HG03175 (cell line): ENCODE data around the gene CARHSP1.
"Not testable (repeated sequence)": the region's sequence is repeated elsewhere in the genome, so short reads cannot be mapped to it uniquely, and the experiment has no call there.

ENCODE experiments used
- ATAC-seq: cut with Tn5 transposase; IDR thresholded peaks from one replicate; pipeline ENCODE4 v1.9.1; 2021; ENCODE audit warnings: mild to moderate bottlenecking, moderate library complexity; ENCODE audit not compliant: unreplicated experiment

Gene CARHSP1

DNA sequence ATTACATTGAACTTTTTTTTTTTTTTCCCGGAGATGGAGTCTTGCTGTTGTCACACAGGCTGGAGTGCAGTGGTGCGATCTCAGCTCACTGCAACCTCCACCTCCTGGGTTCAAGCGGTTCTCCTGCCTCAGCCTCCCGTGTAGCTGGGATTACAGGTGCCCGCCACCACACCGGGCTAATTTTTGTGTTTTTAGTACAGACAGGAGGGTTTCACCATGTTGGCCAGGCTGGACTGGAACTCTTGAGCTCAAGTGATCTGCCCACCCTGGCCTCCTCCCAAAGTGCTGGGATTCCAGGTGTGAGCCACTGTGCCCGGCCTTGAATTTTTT, 5.0 kb upstream of the CARHSP1 start:
- ATAC-seq = not testable (repeated sequence)

DNA sequence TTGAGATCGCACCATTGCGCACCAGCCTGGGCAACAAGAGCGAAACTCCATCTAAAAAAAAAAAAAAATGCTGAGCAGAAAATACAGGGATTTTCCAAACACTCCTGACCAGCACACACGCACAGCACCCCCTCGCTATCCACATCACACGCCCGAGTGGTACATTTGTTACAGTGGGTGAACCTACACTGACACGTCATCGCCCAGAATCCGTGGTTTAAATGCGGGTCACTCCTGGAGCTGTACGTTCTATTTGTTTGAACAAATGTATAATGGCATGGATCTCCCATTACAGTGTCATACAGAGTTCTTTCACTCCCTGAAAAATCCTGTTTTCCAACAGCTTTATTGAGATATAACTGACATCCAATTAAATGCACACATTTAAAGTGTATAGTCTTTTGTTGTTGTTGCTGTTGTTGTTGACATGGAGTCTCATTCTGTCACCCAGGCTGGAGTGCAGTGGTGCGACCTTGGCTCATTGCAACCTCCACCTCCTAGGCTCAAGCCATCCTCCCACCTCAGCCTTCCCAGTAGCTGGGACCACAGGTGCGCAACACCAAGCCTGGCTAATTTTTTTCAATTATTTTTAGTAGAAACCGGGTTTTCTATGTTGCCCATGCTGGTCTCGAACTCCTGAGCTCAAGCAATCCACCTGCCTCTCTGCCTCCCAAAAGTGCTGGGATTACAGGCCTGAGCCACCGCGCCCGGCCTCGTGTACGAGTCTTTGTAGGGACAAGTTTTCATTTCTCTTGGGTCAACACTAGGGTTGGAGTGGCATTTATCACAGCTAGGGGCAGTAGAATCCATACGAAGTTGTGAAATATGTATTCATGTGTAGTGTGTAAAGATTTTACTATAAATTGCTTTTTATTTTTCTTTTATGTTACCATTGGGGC, 4.4 kb upstream of the CARHSP1 start:
- no peak for ATAC-seq

GRCh38 chr16:8872071-8872470, 3.3 kb upstream of the CARHSP1 start:
- no peak for ATAC-seq

DNA sequence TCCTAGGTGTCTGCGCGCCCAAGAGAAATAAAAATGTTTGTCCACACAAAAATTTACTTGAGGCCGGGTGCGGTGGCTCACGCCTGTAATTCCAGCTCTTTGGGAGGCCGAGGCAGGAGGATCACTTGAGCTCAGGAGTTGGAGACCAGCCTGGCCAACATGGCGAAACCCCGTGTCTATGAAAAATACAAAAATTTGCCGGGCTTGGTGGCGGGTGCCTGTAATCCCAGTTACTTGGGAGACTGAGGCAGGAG, 1.1 kb upstream of the CARHSP1 start:
- not testable (repeated sequence) for ATAC-seq

DNA sequence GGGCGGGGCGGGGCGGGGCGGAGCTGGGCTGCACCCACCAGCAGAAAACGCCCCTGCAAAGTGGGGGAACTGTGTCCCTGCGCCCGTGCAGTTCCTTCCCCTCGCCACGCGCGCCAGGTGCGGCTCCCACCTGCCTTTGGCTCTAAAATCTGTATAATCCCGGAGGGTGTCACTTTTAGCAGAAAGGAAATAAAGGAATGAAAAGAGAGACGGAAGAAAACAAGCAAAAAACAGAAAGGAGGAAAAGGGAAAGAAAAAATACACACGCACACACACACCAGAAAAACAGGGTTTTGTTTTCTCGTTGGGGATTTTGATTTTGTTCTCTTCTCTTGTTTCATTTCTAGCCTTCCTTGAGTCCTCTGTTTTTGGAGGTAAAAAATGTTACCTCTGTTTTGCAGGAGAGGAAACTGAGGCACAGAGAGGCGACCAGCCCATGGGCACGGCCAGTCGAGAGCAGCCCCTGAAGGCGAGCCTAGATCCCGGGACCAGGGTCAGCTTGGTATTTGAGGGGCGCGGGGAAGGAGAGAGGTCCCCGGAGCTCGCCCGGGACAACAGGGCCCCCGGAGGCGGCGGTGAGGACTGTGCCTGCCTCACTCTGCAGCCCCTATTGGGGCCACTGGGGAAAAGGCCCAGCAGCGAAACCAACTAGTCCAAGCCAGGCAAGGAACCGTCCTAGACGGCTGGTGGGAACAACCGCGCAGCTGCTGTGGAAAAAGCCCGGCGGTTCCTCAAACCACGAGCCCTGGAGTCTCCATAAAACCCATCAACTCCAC, 594 bp upstream of the CARHSP1 start:
- no peak for ATAC-seq

DNA sequence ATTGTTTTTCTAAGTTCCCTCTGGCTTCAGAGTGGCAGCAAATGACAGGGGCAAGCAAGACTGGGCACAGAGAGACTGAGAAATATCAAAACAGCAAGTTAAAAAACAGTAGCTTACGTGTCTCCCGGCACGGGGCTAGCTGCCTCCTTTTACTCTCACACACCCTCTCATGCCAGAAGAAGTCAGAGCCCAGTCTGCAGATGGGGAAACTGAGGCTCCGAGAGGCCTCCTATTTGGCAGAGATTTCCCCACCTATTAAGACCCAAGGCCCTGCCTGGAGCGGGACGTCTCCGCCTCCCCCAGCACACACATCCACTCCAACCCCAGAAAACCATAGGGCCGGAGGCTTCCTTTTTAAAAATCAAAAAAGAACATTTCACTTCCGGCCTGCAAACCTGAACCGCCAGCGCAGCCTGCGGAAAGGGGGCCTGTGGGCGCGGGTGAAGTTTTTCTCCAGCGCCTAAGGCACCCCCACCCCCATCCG, 832 bp downstream of the CARHSP1 start:
- ATAC-seq = no peak

DNA sequence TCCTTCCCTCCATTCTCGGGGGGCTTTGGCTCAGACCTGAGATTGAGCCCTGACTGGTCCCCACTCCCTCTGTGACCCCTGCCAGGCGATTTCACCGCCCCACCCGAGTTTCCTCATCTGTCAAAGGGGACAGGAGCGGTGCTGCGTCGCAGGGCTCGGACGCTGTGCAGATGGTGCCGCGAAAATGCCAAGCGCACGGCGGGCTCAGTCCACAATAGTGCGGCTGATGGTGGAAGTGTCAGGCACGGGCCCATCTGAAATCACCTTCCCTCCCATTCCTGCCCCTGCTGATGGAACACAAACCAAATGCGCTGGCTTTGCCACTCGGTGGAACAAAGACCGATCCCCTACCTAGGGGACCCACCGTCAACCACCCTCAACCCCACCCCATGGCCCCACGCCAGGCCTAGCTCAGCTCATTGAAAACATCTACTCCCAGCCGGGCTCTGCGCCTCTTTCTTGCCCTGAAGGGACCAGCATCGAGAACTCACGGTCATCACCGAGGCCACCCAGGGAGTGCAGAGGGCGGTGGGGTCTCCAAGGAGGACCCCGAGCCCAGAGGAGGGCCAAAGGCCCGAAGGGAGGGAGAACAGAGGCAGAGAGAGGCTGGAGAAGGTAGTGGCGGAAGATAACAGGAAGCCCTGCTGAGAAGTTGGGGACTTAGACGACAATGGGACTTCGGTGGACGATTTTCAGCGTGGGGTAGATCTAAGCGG, 1.4 kb downstream of the CARHSP1 start:
- no peak for ATAC-seq

DNA sequence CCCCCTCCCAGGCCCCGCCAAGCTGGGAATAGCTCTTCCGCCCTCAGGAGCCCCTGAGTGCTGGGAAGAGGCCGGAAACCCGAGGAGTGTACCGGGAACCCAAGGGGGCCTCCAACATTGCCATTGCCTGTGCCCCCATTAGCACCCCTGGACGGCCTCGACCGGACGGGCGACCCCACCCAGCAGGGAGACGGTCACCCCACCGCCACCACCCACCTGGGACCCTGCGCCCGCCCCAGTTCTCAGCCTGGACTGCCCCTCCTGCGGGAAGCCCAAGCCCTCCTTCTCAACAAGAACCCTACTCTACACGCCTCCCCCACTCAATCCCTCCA, 2.0 kb downstream of the CARHSP1 start:
- ATAC-seq = no peak

- ATAC-seq = no peak
Observed at GRCh38 chr16:8866118-8866883, 2.5 kb downstream of the CARHSP1 start.

DNA sequence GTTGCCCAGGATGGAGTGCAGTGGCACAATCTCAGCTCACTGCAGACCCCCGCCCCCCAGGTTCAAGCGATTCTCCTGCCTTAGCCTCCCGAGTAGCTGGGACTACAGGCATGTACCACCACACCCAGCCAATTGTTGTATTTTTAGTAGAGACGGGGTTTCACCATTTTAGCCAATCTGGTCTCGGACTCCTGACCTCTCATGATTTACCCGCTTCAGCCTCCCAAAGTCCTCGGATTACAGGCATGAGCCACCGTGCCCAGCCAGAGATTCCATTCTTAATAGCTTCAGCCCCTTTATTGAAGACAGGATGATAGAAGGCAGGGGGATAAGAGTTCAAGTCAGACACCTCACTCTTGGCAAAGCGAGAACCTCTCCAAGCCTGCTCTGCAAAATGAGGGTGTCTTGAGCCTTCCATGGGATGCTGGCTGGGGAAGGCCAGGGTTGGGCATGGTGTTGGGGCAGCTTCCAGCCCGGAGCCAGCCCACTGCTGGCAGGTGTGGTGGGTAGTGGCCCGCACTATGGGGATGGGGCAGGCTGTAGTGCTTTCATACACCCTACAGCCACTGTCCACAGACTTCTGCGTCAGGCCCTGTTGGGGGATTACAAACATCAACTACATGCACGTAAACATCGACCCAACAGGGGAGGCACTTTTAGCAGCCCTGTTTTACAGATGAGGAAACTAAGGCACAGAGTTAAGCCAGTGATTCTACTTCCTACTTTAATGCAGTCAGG, 3.5 kb downstream of the CARHSP1 start:
- ATAC-seq = no peak

- ATAC-seq = no peak
Observed at GRCh38 chr16:8864480-8865110, 4.2 kb downstream of the CARHSP1 start.

- no peak for ATAC-seq
Observed at GRCh38 chr16:8863594-8864424, 5.0 kb downstream of the CARHSP1 start.

DNA sequence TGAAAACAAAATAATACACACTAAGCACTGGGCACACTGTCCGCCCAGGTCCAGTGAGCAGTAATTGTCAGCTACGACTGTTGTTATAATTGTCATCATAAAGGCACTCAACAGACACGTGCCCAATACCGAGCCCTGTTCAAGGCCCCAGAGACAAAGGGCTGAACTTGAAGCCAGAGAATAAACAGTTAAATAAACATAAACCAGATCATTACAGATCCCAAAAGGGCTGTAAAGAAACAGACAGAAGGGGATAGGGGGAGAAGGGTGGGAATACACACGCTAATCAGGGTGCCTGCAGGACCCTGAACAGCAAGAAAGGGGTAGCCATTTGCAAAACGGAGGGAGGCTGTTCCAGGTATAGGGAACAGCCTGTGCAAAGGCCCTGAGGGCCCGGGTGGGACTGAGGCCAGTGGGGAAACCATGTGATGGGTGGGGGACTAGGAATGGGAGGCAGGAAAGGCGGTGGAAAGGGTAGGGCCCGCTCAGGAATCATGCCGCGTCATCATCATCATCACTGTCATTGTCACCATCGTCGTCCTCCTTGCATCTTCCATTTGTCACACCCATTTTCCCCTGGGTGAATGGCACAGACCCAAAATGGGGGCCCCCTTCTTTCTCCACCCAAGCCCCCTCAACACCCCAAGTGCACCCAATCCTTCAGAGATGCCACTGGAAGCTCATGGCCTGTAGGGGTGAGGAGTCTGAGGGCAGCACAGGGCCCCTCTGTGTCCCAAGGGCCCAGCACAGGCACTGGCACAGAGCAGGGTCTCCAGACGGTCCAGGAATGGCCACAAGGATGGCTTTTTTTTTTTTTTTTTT, 6.3 kb downstream of the CARHSP1 start:
- ATAC-seq = no peak

GRCh38 chr16:8861563-8862308, 7.1 kb downstream of the CARHSP1 start:
- no peak for ATAC-seq

GRCh38 chr16:8859913-8860881, 8.6 kb downstream of the CARHSP1 start:
- ATAC-seq = no peak
